HepG2 (cell line): Measurements from ENCODE around the gene PEX11A. TPM values are rescaled to one million over a fixed set of nuclear protein-coding genes. Genes with fewer than 3 reads are reported as not detected.

ENCODE experiments used
- ATAC-seq: fragments of 200-7000 bp; cut with Tn5 transposase; 3 replicates; pipeline ENCODE4 v1.9.1; 2020; ENCODE audit warnings: mild to moderate bottlenecking, moderate library complexity
- BruUV-seq: library from RNA; stranded (reverse); fragments of 400-500 nt; replicated peaks from 2 replicates; lab custom pipeline; 2021; lab: Mats Ljungman, UMichigan
- CTCF ChIA-PET: fragments of 300-600 bp; formaldehyde crosslinking; extraction: SDS; loops from one replicate; lab custom pipeline; 2021; ENCODE audit warnings: low total read pairs, inconsistent platforms, low intra/inter-chr PET ratio; lab: Yijun Ruan, JAX
- POLR2A ChIA-PET: fragments of 350-600 bp; sonication (Branson Sonifier 250); formaldehyde crosslinking; loops from one replicate; lab custom pipeline; 2020; ENCODE audit warnings: antibody characterized with exemption, inconsistent platforms; lab: Yijun Ruan, JAX
- DNase-seq: peaks from one replicate; pipeline ENCODE4 v3.0.0-alpha.2; 2015; ENCODE audit warnings: low spot score
- FAIRE-seq: peaks from 3 replicates; lab custom pipeline; 2011; peaks lifted over from hg19 to GRCh38; lab: Jason Lieb, UNC
- H2AFZ ChIP-seq: one replicate; pipeline ENCODE4 v1.6.1; 2011; ENCODE audit warnings: low read length, inconsistent platforms
- H3K27ac ChIP-seq: fragments of 300-600 bp; 3 replicates; pipeline ENCODE4 v1.8.0; 2011; ENCODE audit warnings: mixed run types, mild to moderate bottlenecking, mixed read lengths, low read length, inconsistent platforms; ENCODE audit not compliant: insufficient read depth; ENCODE audit errors: extremely low read length
- H3K27me3 ChIP-seq, 2 experiments: fragments of 200-600 bp in 1 of 2; 2 replicates in 1 of 2; 3 replicates in 1 of 2; pipeline versions ENCODE4 v1.6.0 to v1.8.0; 2011; ENCODE audit warnings: low read length in 2 of 2, mild to moderate bottlenecking in 2 of 2, moderate library complexity in 2 of 2, inconsistent platforms in 1 of 2; ENCODE audit not compliant: insufficient read depth in 2 of 2, control insufficient read depth in 1 of 2
- H3K36me3 ChIP-seq, 2 experiments: fragments of 200-600 bp in 1 of 2; replicated peaks in 1 of 2; 2 replicates in 1 of 2; 3 replicates in 1 of 2; pipeline versions ENCODE4 v1.5.1 to v1.8.0; 2011; ENCODE audit warnings: low read length in 2 of 2, inconsistent platforms in 1 of 2; ENCODE audit not compliant: insufficient read depth in 2 of 2, control insufficient read depth in 1 of 2
- H3K4me1 ChIP-seq: 2 replicates; pipeline ENCODE4 v1.5.1; 2012; ENCODE audit warnings: low read length, inconsistent platforms; ENCODE audit not compliant: insufficient read depth
- H3K4me2 ChIP-seq: 2 replicates; pipeline ENCODE4 v1.6.0; 2011; ENCODE audit warnings: low read depth, low read length, inconsistent platforms
- H3K4me3 ChIP-seq, 3 experiments: fragments of 200-600 bp in 1 of 3; sonication (generic), shearing (Covaris generic) in 1 of 3; replicated peaks in 1 of 3; 2 replicates each; pipeline ENCODE4 v1.5.1; 2011 to 2016; ENCODE audit warnings: low read length in 3 of 3, inconsistent platforms in 2 of 3, low read depth in 2 of 3, mild to moderate bottlenecking in 2 of 3, control low read depth in 1 of 3, mixed read lengths in 1 of 3; ENCODE audit not compliant: insufficient read depth in 1 of 3
- H3K79me2 ChIP-seq: one replicate; pipeline ENCODE4 v1.6.1; 2011; ENCODE audit warnings: low read length, inconsistent platforms; ENCODE audit not compliant: insufficient read depth
- H3K9ac ChIP-seq: 2 replicates; pipeline ENCODE4 v1.6.0; 2011; ENCODE audit warnings: mild to moderate bottlenecking, low read depth, low read length, inconsistent platforms; ENCODE audit not compliant: insufficient read depth
- H3K9me3 ChIP-seq: 2 replicates; pipeline ENCODE4 v1.5.1; 2012; ENCODE audit warnings: mild to moderate bottlenecking, low read length
- H4K20me1 ChIP-seq: 2 replicates; pipeline ENCODE4 v1.6.0; 2011; ENCODE audit warnings: inconsistent platforms, mild to moderate bottlenecking, low read length, moderate library complexity; ENCODE audit not compliant: insufficient read depth
- BCL6 ChIP-seq: IDR thresholded peaks from 2 replicates; pipeline ENCODE4 v1.6.1; 2016; ENCODE audit warnings: missing genetic modification reagents, missing compliant biosample characterization
- DNMT3B ChIP-seq: conservative IDR thresholded peaks from 2 replicates; pipeline ENCODE4 v1.6.1; 2016; ENCODE audit warnings: missing biosample characterization, control low read depth
- HOXA7 ChIP-seq: sonication (generic); formaldehyde crosslinking; IDR thresholded peaks from 2 replicates; pipeline ENCODE4 v1.8.1; 2022; ENCODE audit warnings: mild to moderate bottlenecking, missing genetic modification reagents, moderate library complexity
- IKZF1 ChIP-seq: fragments of 450-650 bp; IDR thresholded peaks from 2 replicates; pipeline ENCODE4 v1.7.1; 2016
- MED8 ChIP-seq: sonication (generic); formaldehyde crosslinking; IDR thresholded peaks from 2 replicates; pipeline ENCODE4 v1.8.1; 2023; ENCODE audit warnings: mild to moderate bottlenecking, missing genetic modification reagents; ENCODE audit not compliant: insufficient replicate concordance
- PITX1 ChIP-seq: sonication (generic); formaldehyde crosslinking; IDR thresholded peaks from 2 replicates; pipeline ENCODE4 v1.5.1; 2020; ENCODE audit warnings: mild to moderate bottlenecking, missing genetic modification reagents
- RFX5 ChIP-seq: IDR thresholded peaks from 2 replicates; pipeline ENCODE4 v1.6.1; 2011; ENCODE audit warnings: low read depth, low read length, improper control_type of control experiment
- SALL1 ChIP-seq: sonication (generic); formaldehyde crosslinking; IDR thresholded peaks from 2 replicates; pipeline ENCODE4 v1.8.0; 2022; ENCODE audit warnings: mild to moderate bottlenecking, missing genetic modification reagents
- ZFP37 ChIP-seq: sonication (generic); formaldehyde crosslinking; IDR thresholded peaks from 2 replicates; pipeline ENCODE4 v1.4.0; 2020; ENCODE audit warnings: missing genetic modification reagents, borderline replicate concordance
- ZNF75D ChIP-seq: sonication (generic); formaldehyde crosslinking; IDR thresholded peaks from 2 replicates; pipeline ENCODE4 v1.8.1; 2023; ENCODE audit warnings: missing genetic modification reagents, mild to moderate bottlenecking, borderline replicate concordance
- ZNF839 ChIP-seq: sonication (generic); formaldehyde crosslinking; IDR thresholded peaks from 2 replicates; pipeline ENCODE4 v1.4.0; 2020; ENCODE audit warnings: missing genetic modification reagents, mild to moderate bottlenecking, borderline replicate concordance
- WGBS: methylation state at CpG from one replicate; pipeline ENCODE4 v1.1.6; 2017; ENCODE audit warnings: low lambda C conversion rate; 5-methylcytosine and 5-hydroxymethylcytosine counted together
- in situ Hi-C: cut with HindIII; loops from 2 replicates; pipeline ENCODE4 v1.10.0; 2017; ENCODE audit warnings: low pct_unique_long_range_greater_than_20kb; ENCODE audit not compliant: extremely low pct_ligation_motif_present
- intact Hi-C: fragments of 100-400 bp; cut with micrococcal nuclease; formaldehyde crosslinking; loops from one replicate; pipeline ENCODE4 v1.10.0; 2022; ENCODE audit not compliant: unreplicated experiment
- polyA plus RNA-seq, 8 experiments: library from polyadenylated mRNA; depleted of rRNA in 3 of 8; stranded (reverse) in 7 of 8; unstranded in 1 of 8; fragments of >200 nt; fragmentation: Illumina TruSeq in 4 of 8; extraction: Trizol in 4 of 8; gene quantifications; 2 replicates each; pipeline versions ENCODE4 v1.2.1 to v1.2.3, GENCODE V29; 2011 to 2016; ENCODE audit warnings: low read depth in 4 of 8, missing spikeins in 1 of 8, mixed read lengths in 1 of 8; ENCODE audit not compliant: insufficient read depth in 1 of 8
- total RNA-seq, 5 experiments: library from RNA; depleted of rRNA; stranded (reverse); fragments of >200 nt; fragmentation: Illumina TruSeq; extraction: Trizol; gene quantifications; 2 replicates each; pipeline ENCODE4 v1.2.3, GENCODE V29; 2016; ENCODE audit warnings: low read depth in 1 of 5
- TF ChIP-seq, protein P1 (sequence below): sonication (generic); formaldehyde crosslinking; IDR thresholded peaks from 2 replicates; pipeline ENCODE4 v1.4.0; 2020; ENCODE audit warnings: missing genetic modification reagents
- TF ChIP-seq, protein P2 (sequence below): sonication (generic); formaldehyde crosslinking; IDR thresholded peaks from 2 replicates; pipeline ENCODE4 v1.5.0; 2020; ENCODE audit warnings: missing genetic modification reagents

PEX11A gene
- total and polyA plus RNA-seq, 2 of the 13 experiments (the other 11 are each of a cell fraction or from before 2014, with no cell fraction given) = 9.9 to 15.1 TPM

DNA sequence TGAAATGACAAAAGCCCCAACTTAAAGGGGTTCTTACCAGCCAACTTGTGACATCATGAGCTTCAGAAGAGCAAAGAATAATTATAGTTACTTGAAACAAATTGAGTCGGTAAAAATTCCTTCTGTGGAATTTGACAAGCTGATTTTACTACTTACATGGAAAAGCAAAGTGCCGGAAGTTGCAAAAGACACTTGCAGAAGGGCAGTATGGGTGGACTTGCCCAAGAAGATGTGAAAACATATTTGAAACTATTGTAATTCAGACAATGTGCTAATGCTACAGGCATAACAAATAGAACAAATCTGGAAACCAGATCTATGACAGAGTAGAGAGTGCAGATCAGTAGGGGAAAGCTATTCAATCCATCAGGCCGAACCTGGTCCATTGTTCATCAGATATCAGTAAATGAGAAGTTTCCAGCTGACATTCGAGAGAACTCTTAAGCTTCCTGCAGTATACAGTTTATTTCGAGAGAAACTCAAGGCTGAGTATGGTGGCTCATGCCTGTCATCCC lies 32.8 kb downstream of the PEX11A start:
- no peak for FAIRE-seq
- no peak for ATAC-seq
- Histone ChIP-seq H3K79me2 (no peaks in the 10 kb centered on the region), H3K27me3 (peaks cover 0 to 2% of the 10 kb centered on the region in 2 experiments; a peak in 1 of 5 replicates), H4K20me1 (no peaks in the 10 kb centered on the region), H3K36me3 (no peaks in the 10 kb centered on the region), H3K9ac (no peak overlapping the region), H3K4me1 (peaks cover 34% of the 10 kb centered on the region), H2AFZ (no peak overlapping the region), H3K4me3 (no peak overlapping the region), H3K4me2 (no peak overlapping the region), H3K27ac (no peak overlapping the region), H3K9me3 (no peaks in the 10 kb centered on the region)
- CTCF ChIA-PET = no interaction called here
- TF ChIP-seq HOXA7 (CRISPR knock-in tag) (no peak), BCL6 (CRISPR knock-in tag) (no peak), DNMT3B (CRISPR knock-in tag) (no peak), ZNF75D (CRISPR knock-in tag) (no peak), SALL1 (CRISPR knock-in tag) (no peak), IKZF1 (no peak), MED8 (CRISPR knock-in tag) (no peak), ZNF839 (CRISPR knock-in tag) (no peak), RFX5 (no peak), PITX1 (CRISPR knock-in tag) (no peak), ZFP37 (CRISPR knock-in tag) (no peak)
- TF ChIP-seq, protein P1, sequence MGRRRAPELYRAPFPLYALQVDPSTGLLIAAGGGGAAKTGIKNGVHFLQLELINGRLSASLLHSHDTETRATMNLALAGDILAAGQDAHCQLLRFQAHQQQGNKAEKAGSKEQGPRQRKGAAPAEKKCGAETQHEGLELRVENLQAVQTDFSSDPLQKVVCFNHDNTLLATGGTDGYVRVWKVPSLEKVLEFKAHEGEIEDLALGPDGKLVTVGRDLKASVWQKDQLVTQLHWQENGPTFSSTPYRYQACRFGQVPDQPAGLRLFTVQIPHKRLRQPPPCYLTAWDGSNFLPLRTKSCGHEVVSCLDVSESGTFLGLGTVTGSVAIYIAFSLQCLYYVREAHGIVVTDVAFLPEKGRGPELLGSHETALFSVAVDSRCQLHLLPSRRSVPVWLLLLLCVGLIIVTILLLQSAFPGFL (CRISPR knock-in tag) = no peak
- TF ChIP-seq, protein P2, sequence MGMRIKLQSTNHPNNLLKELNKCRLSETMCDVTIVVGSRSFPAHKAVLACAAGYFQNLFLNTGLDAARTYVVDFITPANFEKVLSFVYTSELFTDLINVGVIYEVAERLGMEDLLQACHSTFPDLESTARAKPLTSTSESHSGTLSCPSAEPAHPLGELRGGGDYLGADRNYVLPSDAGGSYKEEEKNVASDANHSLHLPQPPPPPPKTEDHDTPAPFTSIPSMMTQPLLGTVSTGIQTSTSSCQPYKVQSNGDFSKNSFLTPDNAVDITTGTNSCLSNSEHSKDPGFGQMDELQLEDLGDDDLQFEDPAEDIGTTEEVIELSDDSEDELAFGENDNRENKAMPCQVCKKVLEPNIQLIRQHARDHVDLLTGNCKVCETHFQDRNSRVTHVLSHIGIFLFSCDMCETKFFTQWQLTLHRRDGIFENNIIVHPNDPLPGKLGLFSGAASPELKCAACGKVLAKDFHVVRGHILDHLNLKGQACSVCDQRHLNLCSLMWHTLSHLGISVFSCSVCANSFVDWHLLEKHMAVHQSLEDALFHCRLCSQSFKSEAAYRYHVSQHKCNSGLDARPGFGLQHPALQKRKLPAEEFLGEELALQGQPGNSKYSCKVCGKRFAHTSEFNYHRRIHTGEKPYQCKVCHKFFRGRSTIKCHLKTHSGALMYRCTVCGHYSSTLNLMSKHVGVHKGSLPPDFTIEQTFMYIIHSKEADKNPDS = no peak
- intact Hi-C loops = no loop called here
- in situ Hi-C loops = no loop called here
- DNase-seq = no peak
- 39% methylated on average over 5 of the region's 5 CpGs for WGBS
- POLR2A ChIA-PET = interaction anchor here (0.7 kb wide), 1 partner anchor 416 kb away, joined by 3 read pairs; no protein-coding TSS in a partner anchor
- no TSS peak for BruUV-seq
